GM18907 (cell line): ENCODE results near the gene ABCD2.
A peak's percentile ranks its signal among the peaks of the same experiment; 100 is the strongest.
"Not testable (repeated sequence)": the region's sequence is repeated elsewhere in the genome, so short reads cannot be mapped to it uniquely, and the experiment has no call there.

ENCODE experiments used
- ATAC-seq: cut with Tn5 transposase; IDR thresholded peaks from one replicate; pipeline ENCODE4 v1.9.1; 2021; ENCODE audit warnings: mild to moderate bottlenecking, moderate library complexity; ENCODE audit not compliant: unreplicated experiment

ABCD2 gene

GRCh38 chr12:39613525-39613924 lies 6.1 kb downstream of the ABCD2 start:
- no peak for ATAC-seq

DNA sequence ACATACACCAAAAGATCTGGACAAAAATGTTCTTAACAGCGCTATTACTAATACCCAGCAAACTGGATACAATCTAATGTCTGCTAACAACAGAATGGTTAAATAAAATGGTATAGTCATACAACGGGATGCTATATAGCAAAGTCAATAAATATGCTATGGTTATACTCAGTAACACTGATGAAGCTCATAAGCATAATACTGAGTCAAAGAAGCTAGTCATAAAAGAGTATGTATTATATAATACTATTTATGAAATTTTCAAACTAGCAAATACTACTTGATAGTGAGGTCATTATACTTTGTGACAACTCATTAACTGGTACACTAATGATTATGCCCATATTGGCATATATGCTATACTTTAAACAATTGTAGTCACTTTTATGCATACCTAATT lies 7.4 kb downstream of the ABCD2 start:
- no peak for ATAC-seq

DNA sequence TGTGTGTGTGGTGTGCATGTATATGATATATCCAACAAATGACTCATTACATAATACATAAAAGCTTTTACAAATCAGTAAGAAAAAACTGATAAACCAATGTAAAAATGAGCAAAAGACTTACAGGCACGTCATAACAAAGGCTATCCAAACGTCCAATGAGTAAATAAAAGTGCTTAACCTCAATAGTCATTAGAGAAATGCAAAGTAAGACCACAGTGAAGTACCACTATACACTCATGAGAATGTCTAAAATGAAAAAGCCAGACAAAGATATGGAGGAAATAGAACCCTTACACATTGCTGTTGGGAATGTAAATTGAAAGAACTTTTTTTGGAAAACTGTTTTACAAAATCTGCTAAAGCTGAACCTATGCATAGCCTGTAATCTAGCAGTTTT lies 7.8 kb downstream of the ABCD2 start:
- no peak for ATAC-seq

DNA sequence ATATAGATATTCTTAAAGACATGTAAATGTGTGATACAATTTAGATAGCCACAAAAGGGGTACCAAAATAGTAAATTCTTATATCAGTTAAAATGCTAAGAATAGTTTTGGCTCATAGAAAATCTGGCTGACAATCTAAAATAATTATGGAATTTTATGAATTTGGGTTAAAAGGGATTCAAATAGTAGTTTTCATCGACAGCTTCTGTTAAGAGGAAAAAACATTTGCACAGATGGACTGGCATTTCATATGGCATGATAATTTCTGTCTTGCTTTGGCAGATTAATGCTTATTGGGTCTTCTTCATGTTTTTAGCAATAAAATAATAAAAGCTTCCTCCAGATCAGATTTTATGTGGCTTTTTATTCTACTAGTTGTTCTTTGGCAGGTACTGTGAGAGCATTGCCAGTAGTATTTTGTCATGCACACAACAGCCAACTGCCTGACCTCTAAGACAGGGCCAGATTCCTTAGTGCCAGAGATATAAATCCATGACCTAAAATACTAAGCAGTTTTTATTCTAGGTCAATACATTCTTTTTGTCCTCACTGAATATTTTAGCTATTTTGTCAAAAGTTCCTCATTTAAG lies 9.1 kb downstream of the ABCD2 start:
- no peak for ATAC-seq

DNA sequence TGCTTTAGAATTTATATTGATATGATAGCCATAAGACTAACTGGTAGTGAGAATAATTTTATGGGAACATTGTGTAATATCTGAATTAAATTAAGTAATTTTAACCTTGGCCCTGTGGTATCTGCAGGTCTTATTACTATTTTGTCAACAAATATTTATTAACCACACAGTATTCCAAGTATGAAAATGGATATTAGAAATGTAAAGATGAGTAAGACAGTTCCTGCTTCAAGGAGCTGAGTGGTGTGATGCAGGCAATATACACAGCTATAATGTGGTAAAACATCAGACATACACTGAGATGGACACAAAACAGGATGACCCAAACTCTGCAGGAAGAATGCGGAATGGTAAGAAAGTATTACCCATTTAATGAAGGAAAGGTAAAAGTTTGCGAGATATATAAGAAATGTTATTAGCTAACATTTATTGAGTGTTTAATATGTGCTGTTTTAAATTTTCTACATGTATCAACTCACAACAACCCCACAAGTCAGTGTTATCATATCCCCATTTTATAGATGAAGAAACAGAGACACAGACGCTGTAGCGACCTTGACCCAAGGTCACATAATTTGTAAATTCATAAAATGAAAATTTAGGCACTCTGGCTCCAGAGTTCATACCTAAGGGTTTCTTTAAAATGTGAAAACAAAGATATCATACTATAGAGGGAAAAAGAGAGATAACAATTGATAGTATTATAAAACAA lies 12.7 kb downstream of the ABCD2 start:
- no peak for ATAC-seq

GRCh38 chr12:39605996-39606395 lies 13.6 kb downstream of the ABCD2 start:
- ATAC-seq: no peak

- ATAC-seq: no peak
Observed at GRCh38 chr12:39605501-39605900, 14.1 kb downstream of the ABCD2 start.

DNA sequence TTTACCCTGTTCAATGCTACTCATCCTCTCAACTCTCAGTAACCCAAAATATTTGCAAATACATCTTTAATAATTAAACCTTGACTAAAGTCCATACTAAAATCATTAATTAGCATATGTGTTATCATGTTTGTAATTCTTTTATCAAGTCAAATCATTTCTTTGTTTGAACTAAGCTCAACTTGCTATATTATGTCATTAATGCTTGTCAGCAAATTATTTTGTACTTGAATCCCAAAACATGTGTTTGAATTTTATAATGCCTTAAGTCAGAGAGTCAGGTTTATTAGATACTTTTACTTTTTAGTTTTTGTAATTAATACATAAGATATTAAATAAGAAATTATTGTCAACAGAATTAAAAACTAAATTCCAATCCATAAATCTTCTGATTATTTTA lies 16.5 kb downstream of the ABCD2 start:
- no peak for ATAC-seq

GRCh38 chr12:39601951-39602350 lies 17.7 kb downstream of the ABCD2 start:
- not testable (repeated sequence) for ATAC-seq

DNA sequence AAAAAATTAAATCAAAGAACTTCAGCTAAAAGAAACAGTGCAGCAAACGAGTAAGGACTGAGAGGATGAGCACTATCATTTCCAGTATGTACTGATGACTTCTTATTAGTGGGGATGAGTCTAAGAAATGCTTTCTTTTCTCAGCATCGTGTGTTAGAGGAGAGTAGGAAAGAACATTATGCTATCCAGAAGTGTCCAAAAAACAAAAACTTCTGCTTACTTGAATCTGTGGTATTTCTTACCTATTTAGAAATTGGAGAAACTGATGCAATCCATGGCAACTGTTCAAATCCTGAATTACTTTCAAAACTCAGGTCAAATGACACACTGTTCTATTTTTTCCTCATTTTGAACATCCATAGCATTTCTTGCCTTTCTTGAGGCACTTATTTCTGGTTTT lies 23.7 kb downstream of the ABCD2 start:
- ATAC-seq: no peak

GRCh38 chr12:39592295-39592694 lies 27.3 kb downstream of the ABCD2 start:
- no peak for ATAC-seq

DNA sequence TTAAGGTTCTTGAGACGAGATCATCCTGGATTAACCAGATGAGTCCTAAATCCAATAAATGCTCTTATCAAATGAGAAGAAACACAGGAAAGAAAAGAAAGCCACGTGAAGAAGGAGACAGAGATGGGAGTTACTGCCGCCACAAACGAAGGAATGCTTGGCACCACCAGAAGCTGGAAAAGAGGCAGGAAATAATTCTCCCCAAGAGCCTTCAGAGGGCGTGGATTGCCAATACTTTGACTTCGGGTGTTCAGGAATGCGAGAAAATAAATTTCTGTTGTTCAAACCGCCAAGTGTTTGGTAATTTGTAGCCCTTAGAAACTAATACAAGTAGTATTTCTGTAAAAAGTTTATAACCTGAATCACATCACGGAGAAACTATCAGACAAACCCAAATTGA lies 31.3 kb downstream of the ABCD2 start:
- no peak for ATAC-seq

- peak; percentile 90 for ATAC-seq
Observed at GRCh38 chr12:39587225-39587624, 32.4 kb downstream of the ABCD2 start.

DNA sequence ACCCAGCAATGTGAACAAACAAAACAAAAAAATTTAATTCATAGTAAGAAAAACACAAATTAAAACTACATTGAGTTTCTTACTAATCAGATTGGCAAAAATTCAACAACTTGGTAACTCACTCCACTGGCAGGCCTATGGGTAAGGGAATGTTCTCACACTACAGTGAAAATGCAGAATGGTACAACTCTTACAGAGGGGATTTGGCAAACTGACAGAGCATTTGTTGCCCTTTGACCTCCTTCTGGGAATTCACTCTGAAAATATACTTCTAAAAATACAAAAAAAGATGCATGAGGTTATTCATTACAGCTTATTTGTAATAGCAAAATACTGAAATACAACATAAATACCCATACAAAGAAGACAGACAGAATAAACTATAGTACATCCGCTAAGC lies 32.8 kb downstream of the ABCD2 start:
- peak; percentile 13 for ATAC-seq

DNA sequence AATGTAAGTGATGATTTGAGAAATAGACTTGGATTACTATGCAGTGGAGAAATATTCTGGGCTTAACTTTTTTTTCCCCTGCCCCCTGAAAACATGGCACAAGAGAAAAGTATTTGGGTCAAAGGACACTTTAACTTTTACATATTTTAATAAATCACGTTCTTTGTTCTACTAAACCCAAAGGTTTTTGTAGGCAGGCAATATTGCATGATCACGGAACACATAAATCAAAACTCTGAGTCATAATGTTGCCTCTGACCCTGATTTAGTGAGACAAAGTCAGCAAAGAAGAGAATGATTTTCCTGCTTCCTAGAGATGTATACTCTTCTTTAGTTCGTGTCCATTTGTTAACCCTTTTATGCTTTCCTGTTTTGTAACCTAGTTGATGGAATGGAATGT lies 38.0 kb downstream of the ABCD2 start:
- ATAC-seq: no peak

DNA sequence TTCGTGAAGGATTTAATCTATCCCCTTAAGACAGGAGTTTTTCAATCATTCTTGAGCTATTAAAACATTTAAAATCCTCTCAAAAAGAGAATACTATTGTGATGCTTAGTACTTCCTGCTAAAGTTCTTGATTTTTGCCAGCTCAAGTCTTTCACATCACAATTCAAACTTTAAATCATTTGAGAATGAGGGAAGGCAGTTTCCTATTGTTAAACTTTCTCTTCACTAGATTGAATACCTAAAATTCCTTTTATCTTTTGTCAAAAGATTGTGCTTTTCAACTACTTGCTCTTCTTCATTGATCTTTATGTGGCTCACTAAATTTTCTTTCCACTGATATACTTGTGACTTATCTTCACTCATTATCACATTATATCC lies 44.1 kb downstream of the ABCD2 start:
- no peak for ATAC-seq

DNA sequence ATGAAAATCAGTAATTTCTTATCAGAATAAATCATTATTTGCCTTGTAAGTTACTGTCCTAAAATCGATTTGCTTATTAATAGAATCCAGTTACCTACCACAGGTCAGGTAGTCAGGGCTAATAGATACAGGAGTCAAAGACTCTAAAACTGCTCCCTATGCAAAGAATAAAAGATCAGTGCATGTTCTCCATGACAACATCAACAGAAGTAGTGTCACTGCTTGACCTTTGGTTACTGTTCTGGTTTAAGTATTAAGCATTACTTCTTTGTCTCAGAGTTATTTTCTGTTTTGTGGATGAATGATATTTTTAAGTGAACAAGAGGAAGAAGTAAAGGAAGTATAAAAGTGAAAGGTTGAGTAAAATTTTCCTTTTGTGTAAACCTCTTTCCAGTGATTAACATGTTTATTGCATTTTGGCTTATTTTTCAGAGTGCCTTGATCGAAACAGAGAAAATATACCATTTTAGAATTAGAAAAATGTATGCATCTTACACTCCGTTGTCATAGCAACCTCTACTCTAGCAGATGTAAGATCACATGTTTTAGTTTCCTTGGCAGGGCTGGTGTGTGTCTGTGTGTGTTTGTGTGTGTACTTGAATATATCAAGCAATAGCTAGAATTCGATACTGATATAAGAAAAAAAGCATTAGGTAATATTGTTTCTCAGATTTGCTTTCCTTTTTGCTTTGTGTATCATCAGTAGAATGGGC lies 44.7 kb downstream of the ABCD2 start:
- no peak for ATAC-seq

GRCh38 chr12:39574378-39574777 lies 45.2 kb downstream of the ABCD2 start:
- ATAC-seq: no peak

DNA sequence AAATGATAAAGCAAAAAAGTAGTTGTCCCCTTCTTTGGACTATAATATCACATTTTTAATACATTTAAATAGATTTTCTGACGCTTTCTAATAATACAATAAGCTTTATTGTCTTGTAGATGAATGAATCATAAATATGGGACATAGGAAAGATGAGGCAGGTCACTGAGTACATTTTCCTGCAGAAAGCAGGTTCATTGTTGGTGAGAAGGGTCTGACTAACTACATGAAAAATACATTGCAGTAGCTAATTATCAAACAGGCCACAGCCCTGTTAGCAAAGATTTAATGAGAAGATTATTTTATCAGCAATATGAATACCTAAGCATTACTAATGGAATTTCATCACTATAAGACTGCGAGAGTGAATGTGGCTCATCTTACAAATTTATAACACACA lies 45.6 kb downstream of the ABCD2 start:
- no peak for ATAC-seq

DNA sequence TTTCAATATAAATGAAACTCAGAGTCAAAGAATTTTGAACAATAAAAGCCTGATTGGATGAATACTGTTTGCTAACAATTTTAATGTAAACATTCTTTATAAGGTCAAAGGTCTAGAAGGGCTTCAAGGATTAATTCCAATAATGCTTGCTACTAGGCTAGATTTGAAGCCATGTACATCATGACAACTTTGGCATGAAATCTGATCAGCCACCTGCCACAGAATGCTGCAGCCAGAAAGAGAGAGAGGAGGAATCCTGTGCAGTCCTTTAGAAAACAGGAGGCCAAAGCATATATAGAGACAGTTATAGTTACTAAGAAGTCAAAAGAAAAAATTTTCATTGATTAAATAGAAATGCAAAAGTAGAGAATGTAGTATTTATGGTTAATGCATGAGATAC lies 47.1 kb downstream of the ABCD2 start:
- ATAC-seq: no peak

- ATAC-seq: no peak
Observed at GRCh38 chr12:39571351-39571750, 48.3 kb downstream of the ABCD2 start.

DNA sequence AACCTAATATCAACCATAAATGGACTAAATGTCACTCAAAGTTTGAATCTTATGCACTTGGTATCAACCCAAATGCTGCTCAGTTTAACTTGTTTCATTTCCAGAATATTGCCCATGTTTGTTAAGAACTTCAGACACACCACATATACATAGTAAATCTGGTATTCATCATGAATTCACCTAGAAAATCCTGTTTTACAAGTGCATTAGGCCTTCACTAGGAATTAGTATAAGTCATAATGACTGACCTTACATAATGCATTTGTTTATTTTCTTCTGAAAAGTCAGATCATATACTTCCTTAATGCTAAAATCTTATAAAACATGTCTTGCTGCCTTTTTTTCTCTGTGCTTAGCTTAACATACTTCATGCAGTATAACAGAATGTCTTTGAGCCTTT lies 66.1 kb downstream of the ABCD2 start:
- ATAC-seq: no peak
